Caco-2 (cell line): ENCODE measurements around the gene CDKL5. TPM values are rescaled to one million over a fixed set of nuclear protein-coding genes. Genes with fewer than 3 reads are reported as not detected.

Experiments
- BruUV-seq: library from RNA; stranded (reverse); fragments of 400-500 nt; replicated peaks from 2 replicates; lab custom pipeline; 2021; lab: Mats Ljungman, UMichigan
- CTCF ChIA-PET: fragments of 300-600 bp; sonication (Branson Sonifier 250); formaldehyde crosslinking; loops from one replicate; lab custom pipeline; 2022; ENCODE audit warnings: antibody characterized with exemption; lab: Charles Lee
- POLR2A ChIA-PET: fragments of 300-600 bp; sonication (Branson Sonifier 250); formaldehyde crosslinking; loops from one replicate; lab custom pipeline; 2022; ENCODE audit warnings: antibody characterized with exemption; lab: Charles Lee
- DNase-seq, 2 experiments: peaks; one replicate each; pipeline versions ENCODE4 v3.0.0 to v3.0.0-alpha.2; 2020 to 2022
- H3K27me3 ChIP-seq: replicated peaks from 2 replicates; pipeline ENCODE4 v1.6.0; 2011; ENCODE audit warnings: low read length; ENCODE audit not compliant: control insufficient read depth, insufficient read depth
- H3K36me3 ChIP-seq: 2 replicates; pipeline ENCODE4 v1.5.1; 2011; ENCODE audit warnings: low read length; ENCODE audit not compliant: control insufficient read depth, insufficient read depth
- H3K4me1 ChIP-seq: fragments of 250-450 bp; sonication (Bioruptor Pico); 2 replicates; pipeline ENCODE4 v1.5.1; 2020; ENCODE audit warnings: mild to moderate bottlenecking
- H3K4me3 ChIP-seq: 2 replicates; pipeline ENCODE4 v1.5.1; 2011; ENCODE audit warnings: low read depth, mild to moderate bottlenecking, control low read depth, low read length
- H3K9me3 ChIP-seq: fragments of 250-450 bp; sonication (Bioruptor Pico); 2 replicates; pipeline ENCODE4 v1.5.1; 2020; ENCODE audit warnings: mild to moderate bottlenecking, moderate library complexity
- H3K27ac Mint-ChIP-seq: one replicate; pipeline ENCODE4 v1.8.0; 2022; ENCODE audit warnings: mixed read lengths; ENCODE audit not compliant: unreplicated experiment
- H3K27me3 Mint-ChIP-seq: one replicate; pipeline ENCODE4 v1.8.0; 2022; ENCODE audit warnings: mixed read lengths; ENCODE audit not compliant: insufficient read depth, unreplicated experiment
- H3K36me3 Mint-ChIP-seq: one replicate; pipeline ENCODE4 v1.8.0; 2022; ENCODE audit warnings: mild to moderate bottlenecking, mixed read lengths; ENCODE audit not compliant: insufficient read depth, unreplicated experiment
- H3K4me1 Mint-ChIP-seq: one replicate; pipeline ENCODE4 v1.8.0; 2022; ENCODE audit warnings: low read depth, mixed read lengths; ENCODE audit not compliant: unreplicated experiment
- H3K4me3 Mint-ChIP-seq: one replicate; pipeline ENCODE4 v1.8.0; 2022; ENCODE audit warnings: mild to moderate bottlenecking, moderate library complexity, mixed read lengths; ENCODE audit not compliant: unreplicated experiment
- H3K9me3 Mint-ChIP-seq: one replicate; pipeline ENCODE4 v1.8.0; 2022; ENCODE audit warnings: mixed read lengths; ENCODE audit not compliant: unreplicated experiment
- intact Hi-C: fragments of 100-400 bp; cut with micrococcal nuclease; formaldehyde crosslinking; loops from one replicate; pipeline ENCODE4 v1.10.0; 2022; ENCODE audit not compliant: unreplicated experiment
- total RNA-seq: library from RNA; stranded (reverse); gene quantifications from 2 replicates; pipeline ENCODE4 v1.2.3, GENCODE V29; 2022
- TF ChIP-seq, protein P1 (sequence below), 2 experiments: fragments of 200-600 bp in 1 of 2; IDR thresholded peaks; 1 replicate in 1 of 2; 2 replicates in 1 of 2; pipeline versions ENCODE4 v1.5.1 to v1.8.0; 2011 to 2022; ENCODE audit warnings: antibody characterized with exemption in 1 of 2, control low read depth in 1 of 2, inconsistent platforms in 1 of 2, low read depth in 1 of 2, low read length in 1 of 2, mild to moderate bottlenecking in 1 of 2, moderate library complexity in 1 of 2; ENCODE audit not compliant: insufficient read depth in 1 of 2, severe bottlenecking in 1 of 2, unreplicated experiment in 1 of 2

CDKL5 gene
- total RNA-seq, 1 experiment from 2014 or later: 23.7 TPM

DNA sequence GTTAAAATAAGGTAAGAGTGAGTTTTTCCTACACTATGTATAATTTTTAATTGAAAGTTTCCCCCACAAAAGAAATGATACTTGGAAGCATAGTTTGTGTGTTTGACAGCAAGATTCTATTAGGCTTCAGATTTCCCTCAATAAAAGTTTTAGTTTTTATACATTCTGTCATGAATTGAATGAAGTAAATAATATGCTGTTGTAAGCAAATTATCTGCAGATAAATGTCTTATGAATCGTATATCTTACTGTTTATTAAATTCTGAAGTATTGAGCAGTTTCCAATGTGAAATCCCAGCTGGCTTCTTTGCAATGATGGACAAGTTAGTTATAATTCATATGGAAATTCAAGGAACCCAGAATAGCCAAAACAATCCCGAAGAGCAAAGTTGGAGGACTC, 213.0 kb downstream of the CDKL5 start:
- Histone ChIP-seq H3K36me3 (peaks cover 2% of the 10 kb centered on the region; the same call in 1 of the 2 replicates), H3K4me3 (no peak overlapping the region), H3K27me3 (no peaks in the 10 kb centered on the region), H3K9me3 (no peaks in the 10 kb centered on the region), H3K4me1 (no peaks in the 10 kb centered on the region)
- TF ChIP-seq, protein P1, sequence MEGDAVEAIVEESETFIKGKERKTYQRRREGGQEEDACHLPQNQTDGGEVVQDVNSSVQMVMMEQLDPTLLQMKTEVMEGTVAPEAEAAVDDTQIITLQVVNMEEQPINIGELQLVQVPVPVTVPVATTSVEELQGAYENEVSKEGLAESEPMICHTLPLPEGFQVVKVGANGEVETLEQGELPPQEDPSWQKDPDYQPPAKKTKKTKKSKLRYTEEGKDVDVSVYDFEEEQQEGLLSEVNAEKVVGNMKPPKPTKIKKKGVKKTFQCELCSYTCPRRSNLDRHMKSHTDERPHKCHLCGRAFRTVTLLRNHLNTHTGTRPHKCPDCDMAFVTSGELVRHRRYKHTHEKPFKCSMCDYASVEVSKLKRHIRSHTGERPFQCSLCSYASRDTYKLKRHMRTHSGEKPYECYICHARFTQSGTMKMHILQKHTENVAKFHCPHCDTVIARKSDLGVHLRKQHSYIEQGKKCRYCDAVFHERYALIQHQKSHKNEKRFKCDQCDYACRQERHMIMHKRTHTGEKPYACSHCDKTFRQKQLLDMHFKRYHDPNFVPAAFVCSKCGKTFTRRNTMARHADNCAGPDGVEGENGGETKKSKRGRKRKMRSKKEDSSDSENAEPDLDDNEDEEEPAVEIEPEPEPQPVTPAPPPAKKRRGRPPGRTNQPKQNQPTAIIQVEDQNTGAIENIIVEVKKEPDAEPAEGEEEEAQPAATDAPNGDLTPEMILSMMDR (IDR thresholded peaks at IDR 0.05; ENCODE audit: insufficient read depth in 1 of 2, low read depth in 1 of 2, low read length in 1 of 2, severe bottlenecking in 1 of 2, unreplicated experiment in 1 of 2): no peak
- no peaks in the 10 kb centered on the region for H3K4me1 Mint-ChIP-seq
- H3K27ac Mint-ChIP-seq: no peak overlapping the region
- no TSS peak for BruUV-seq
- DNase-seq: no peak
- H3K9me3 Mint-ChIP-seq: no peaks in the 10 kb centered on the region
- H3K36me3 Mint-ChIP-seq: peaks cover 32% of the 10 kb centered on the region
- no peak overlapping the region for H3K4me3 Mint-ChIP-seq
- no peaks in the 10 kb centered on the region for H3K27me3 Mint-ChIP-seq
- ChIA-PET CTCF (no interaction called here), POLR2A (no interaction called here)
- intact Hi-C loops: no loop called here

DNA sequence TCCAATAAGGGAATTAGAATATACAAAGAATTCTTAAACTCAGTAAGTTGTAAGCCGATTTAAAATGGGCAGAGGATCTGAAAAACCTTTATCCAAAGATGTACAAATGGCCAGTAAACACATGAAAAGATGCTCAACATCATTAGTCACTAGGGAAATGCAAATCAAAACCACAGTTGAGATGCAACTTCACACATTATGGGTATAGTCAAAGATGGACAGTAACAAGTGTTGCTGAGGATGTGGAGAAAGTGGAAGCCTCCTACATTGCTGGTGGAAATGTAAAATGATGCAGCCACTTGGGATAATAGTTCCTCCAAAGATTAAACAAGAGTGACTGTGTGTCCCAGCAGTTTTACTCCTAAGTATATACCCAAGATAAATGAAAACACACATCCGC, 213.9 kb downstream of the CDKL5 start:
- Mint-ChIP-seq H3K36me3 (peaks cover 23% of the 10 kb centered on the region), H3K27me3 (no peaks in the 10 kb centered on the region), H3K9me3 (no peaks in the 10 kb centered on the region), H3K4me1 (no peaks in the 10 kb centered on the region), H3K4me3 (no peak overlapping the region), H3K27ac (no peak overlapping the region)
- POLR2A ChIA-PET: no interaction called here
- intact Hi-C loops: no loop called here
- no peaks in the 10 kb centered on the region for H3K27me3 ChIP-seq
- no peaks in the 10 kb centered on the region for H3K4me1 ChIP-seq
- no TSS peak for BruUV-seq
- DNase-seq: no peak
- no peak overlapping the region for H3K4me3 ChIP-seq
- CTCF ChIA-PET: no interaction called here
- peaks cover 2% of the 10 kb centered on the region; the same call in 1 of the 2 replicates for H3K36me3 ChIP-seq
- TF ChIP-seq, protein P1 (IDR thresholded peaks at IDR 0.05; ENCODE audit: insufficient read depth in 1 of 2, low read depth in 1 of 2, low read length in 1 of 2, severe bottlenecking in 1 of 2, unreplicated experiment in 1 of 2): no peak
- H3K9me3 ChIP-seq: no peaks in the 10 kb centered on the region

GRCh38 chrX:18640686-18641085, 215.3 kb downstream of the CDKL5 start:
- peak; percentile 18 to 39 for DNase-seq
- H3K9me3 Mint-ChIP-seq: no peaks in the 10 kb centered on the region
- Histone ChIP-seq H3K4me3 (no peak overlapping the region), H3K4me1 (no peaks in the 10 kb centered on the region), H3K27me3 (no peaks in the 10 kb centered on the region), H3K36me3 (peaks cover 2% of the 10 kb centered on the region; the same call in 1 of the 2 replicates), H3K9me3 (no peaks in the 10 kb centered on the region)
- no peaks in the 10 kb centered on the region for H3K4me1 Mint-ChIP-seq
- TF ChIP-seq, protein P1 (IDR thresholded peaks at IDR 0.05; ENCODE audit: insufficient read depth in 1 of 2, low read depth in 1 of 2, low read length in 1 of 2, severe bottlenecking in 1 of 2, unreplicated experiment in 1 of 2): no peak
- POLR2A ChIA-PET: interaction anchor here (0.8 kb wide), 1 partner anchor 21 kb away, joined by 3 read pairs; no protein-coding TSS in a partner anchor
- no peak overlapping the region for H3K4me3 Mint-ChIP-seq
- H3K36me3 Mint-ChIP-seq: peaks cover 11% of the 10 kb centered on the region
- CTCF ChIA-PET: no interaction called here
- intact Hi-C loops: loop anchor here (10.0 kb wide), 1 partner anchor 246 kb away; no protein-coding TSS in a partner anchor
- H3K27ac Mint-ChIP-seq: no peak overlapping the region
- no peaks in the 10 kb centered on the region for H3K27me3 Mint-ChIP-seq
- no TSS peak for BruUV-seq
